GM18520 (cell line): ENCODE measurements around the gene MRGPRX3.

Source experiments
- ATAC-seq: cut with Tn5 transposase; IDR thresholded peaks from one replicate; pipeline ENCODE4 v1.9.1; 2021; ENCODE audit not compliant: unreplicated experiment

Gene MRGPRX3

GRCh38 chr11:18151581-18151980, 19.2 kb downstream of the MRGPRX3 start:
- ATAC-seq: no peak

- no peak for ATAC-seq
Observed at GRCh38 chr11:18168372-18168771, 36.0 kb downstream of the MRGPRX3 start.

GRCh38 chr11:18171377-18172000, 39.1 kb downstream of the MRGPRX3 start:
- ATAC-seq: no peak

GRCh38 chr11:18172666-18173065, 40.3 kb downstream of the MRGPRX3 start, which contains the start of gene MRGPRX4:
TSS of gene MRGPRX4 (plus strand) at chr11:18172837. CDS start at chr11:18173257, 420 bp downstream.
- no peak for ATAC-seq

GRCh38 chr11:18173225-18173866, 41.0 kb downstream of the MRGPRX3 start:
- ATAC-seq: no peak
